HG02981 (cell line): ENCODE measurements around the gene AIRE.

Source experiments
- ATAC-seq: cut with Tn5 transposase; IDR thresholded peaks from one replicate; pipeline ENCODE4 v1.9.1; 2021; ENCODE audit warnings: mild to moderate bottlenecking, moderate library complexity; ENCODE audit not compliant: unreplicated experiment

The AIRE gene

GRCh38 chr21:44303490-44303981 lies 17.9 kb downstream of the AIRE start:
- no peak for ATAC-seq

- ATAC-seq: no peak
Observed at GRCh38 chr21:44304011-44304616, 18.4 kb downstream of the AIRE start.

GRCh38 chr21:44304877-44305293 lies 19.2 kb downstream of the AIRE start:
- ATAC-seq: no peak

GRCh38 chr21:44305691-44306090 lies 20.0 kb downstream of the AIRE start:
- ATAC-seq: no peak

- no peak for ATAC-seq
Observed at GRCh38 chr21:44306936-44307704, 21.4 kb downstream of the AIRE start.

- no peak for ATAC-seq
Observed at GRCh38 chr21:44310628-44311507, 25.2 kb downstream of the AIRE start.

GRCh38 chr21:44312089-44312488 lies 26.4 kb downstream of the AIRE start:
- ATAC-seq: no peak

GRCh38 chr21:44312716-44313115 lies 27.0 kb downstream of the AIRE start:
- ATAC-seq: no peak

- ATAC-seq: no peak
Observed at GRCh38 chr21:44313451-44313850, 27.8 kb downstream of the AIRE start.

- ATAC-seq: no peak
Observed at GRCh38 chr21:44314128-44314527, 28.5 kb downstream of the AIRE start.

- ATAC-seq: no peak
Observed at GRCh38 chr21:44314561-44314960, 28.9 kb downstream of the AIRE start.

- no peak for ATAC-seq
Observed at GRCh38 chr21:44315691-44316203, 30.1 kb downstream of the AIRE start.

- no peak for ATAC-seq
Observed at GRCh38 chr21:44316277-44316900, 30.7 kb downstream of the AIRE start.

GRCh38 chr21:44317241-44317782 lies 31.6 kb downstream of the AIRE start:
- ATAC-seq: no peak

- ATAC-seq: no peak
Observed at GRCh38 chr21:44317871-44318270, 32.2 kb downstream of the AIRE start.

- no peak for ATAC-seq
Observed at GRCh38 chr21:44318489-44319285, 33.0 kb downstream of the AIRE start.

- no peak for ATAC-seq
Observed at GRCh38 chr21:44319407-44320065, 33.9 kb downstream of the AIRE start.

GRCh38 chr21:44320847-44321246 lies 35.2 kb downstream of the AIRE start:
- ATAC-seq: no peak

GRCh38 chr21:44321846-44322450 lies 36.3 kb downstream of the AIRE start:
- no peak for ATAC-seq
